HCT116 (cell line): Measurements from ENCODE around the gene PLS3. TPM values are rescaled to one million over a fixed set of nuclear protein-coding genes. Genes with fewer than 3 reads are reported as not detected.

Experiments used
- ATAC-seq: fragments of 200-7000 bp; cut with Tn5 transposase; 2 replicates; pipeline ENCODE4 v1.9.1; 2020; ENCODE audit warnings: mild to moderate bottlenecking, moderate library complexity
- BruUV-seq: library from RNA; stranded (reverse); fragments of 400-500 nt; replicated peaks from 2 replicates; lab custom pipeline; 2021; lab: Mats Ljungman, UMichigan
- CTCF ChIA-PET: fragments of 300-600 bp; sonication (Branson Sonifier 250); formaldehyde crosslinking; loops from one replicate; lab custom pipeline; 2021; ENCODE audit warnings: antibody characterized with exemption; lab: Charles Lee
- POLR2A ChIA-PET: fragments of 300-600, 350-600 bp; sonication (Branson Sonifier 250); formaldehyde crosslinking; loops from one replicate; lab custom pipeline; 2021; ENCODE audit warnings: antibody characterized with exemption; lab: Charles Lee
- RAD21 ChIA-PET, 2 experiments: fragments of 300-600 bp; sonication (Branson Sonifier 250); formaldehyde crosslinking; loops; one replicate each; lab custom pipeline; 2023; ENCODE audit warnings: low total read pairs in 2 of 2; ENCODE audit not compliant: uncharacterized antibody in 2 of 2, unreplicated experiment in 2 of 2, low non-redundant PET in 1 of 2; lab: Charles Lee
- DNase-seq: peaks from one replicate; pipeline ENCODE4 v3.0.0-alpha.2; 2010; ENCODE audit warnings: low read depth, low spot score
- H2AFZ ChIP-seq: fragments of 200-600 bp; shearing (Covaris generic), sonication (generic); 2 replicates; pipeline ENCODE4 v1.6.1; 2017; ENCODE audit warnings: low read depth, mixed run types, mixed read lengths, antibody characterized with exemption, low read length; ENCODE audit not compliant: poor library complexity, severe bottlenecking
- H3K27ac ChIP-seq: 2 replicates; pipeline ENCODE4 v1.5.1; 2012; ENCODE audit warnings: low read depth, low read length
- H3K27me3 ChIP-seq: fragments of 200-600 bp; sonication (generic); 2 replicates; pipeline ENCODE4 v1.6.1; 2016; ENCODE audit warnings: mixed run types, low read length, mixed read lengths; ENCODE audit not compliant: insufficient read depth
- H3K36me3 ChIP-seq, 2 experiments: fragments of 200-500 bp in 1 of 2; fragments of 200-600 bp in 1 of 2; sonication (Bioruptor generic) in 1 of 2; sonication (generic) in 1 of 2; 2 replicates each; pipeline versions ENCODE4 v1.5.1 to v1.6.1; 2014 to 2016; ENCODE audit warnings: low read length in 2 of 2, inconsistent platforms in 1 of 2, mixed read lengths in 1 of 2, mixed run types in 1 of 2; ENCODE audit not compliant: insufficient read depth in 2 of 2, control insufficient read depth in 1 of 2
- H3K4me1 ChIP-seq, 2 experiments: fragments of 200-600 bp in 1 of 2; sonication (generic) in 1 of 2; 2 replicates each; pipeline versions ENCODE4 v1.5.1 to v1.6.1; 2012 to 2017; ENCODE audit warnings: low read length in 2 of 2, inconsistent platforms in 1 of 2, mild to moderate bottlenecking in 1 of 2, mixed read lengths in 1 of 2, mixed run types in 1 of 2, moderate library complexity in 1 of 2; ENCODE audit not compliant: insufficient read depth in 2 of 2, control insufficient read depth in 1 of 2
- H3K4me2 ChIP-seq: fragments of 200-600 bp; sonication (generic); 2 replicates; pipeline ENCODE4 v1.6.1; 2017; ENCODE audit warnings: mixed run types, low read length, mixed read lengths
- H3K4me3 ChIP-seq, 2 experiments: fragments of 200-600 bp in 1 of 2; sonication (generic) in 1 of 2; replicated peaks in 1 of 2; 2 replicates each; pipeline ENCODE4 v1.5.1; 2011 to 2016; ENCODE audit warnings: low read length in 2 of 2, control low read depth in 1 of 2, low read depth in 1 of 2, mild to moderate bottlenecking in 1 of 2, mixed read lengths in 1 of 2, mixed run types in 1 of 2
- H3K79me2 ChIP-seq: fragments of 200-600 bp; sonication (generic); 2 replicates; pipeline ENCODE4 v1.6.1; 2017; ENCODE audit warnings: mild to moderate bottlenecking, mixed run types, low read length, moderate library complexity, mixed read lengths; ENCODE audit not compliant: insufficient read depth
- H3K9ac ChIP-seq: fragments of 200-600 bp; sonication (generic); 2 replicates; pipeline ENCODE4 v1.6.1; 2016; ENCODE audit warnings: low read length, mixed read lengths
- H3K9me2 ChIP-seq: fragments of 200-600 bp; sonication (generic), shearing (Covaris generic); 2 replicates; pipeline ENCODE4 v1.6.1; 2017; ENCODE audit warnings: mixed run types, mild to moderate bottlenecking, moderate library complexity; ENCODE audit not compliant: insufficient read depth
- H3K9me3 ChIP-seq, 2 experiments: fragments of 200-500 bp in 1 of 2; fragments of 200-600 bp in 1 of 2; sonication (Bioruptor generic) in 1 of 2; sonication (generic) in 1 of 2; 2 replicates each; pipeline ENCODE4 v1.6.1; 2014 to 2017; ENCODE audit warnings: low read length in 2 of 2, mixed read lengths in 2 of 2, inconsistent platforms in 1 of 2, low read depth in 1 of 2, mild to moderate bottlenecking in 1 of 2, mixed run types in 1 of 2, moderate library complexity in 1 of 2; ENCODE audit not compliant: control insufficient read depth in 1 of 2, insufficient read depth in 1 of 2
- H4K20me1 ChIP-seq: fragments of 200-600 bp; sonication (generic), shearing (Covaris generic); 2 replicates; pipeline ENCODE4 v1.6.1; 2017; ENCODE audit warnings: mixed run types, mild to moderate bottlenecking, moderate library complexity; ENCODE audit not compliant: insufficient read depth
- EGR1 ChIP-seq: IDR thresholded peaks from 2 replicates; pipeline ENCODE4 v1.6.1; 2012; ENCODE audit warnings: low read depth
- EZH2phosphoT487 ChIP-seq: fragments of 200-600 bp; IDR thresholded peaks from 2 replicates; pipeline ENCODE4 v1.6.1; 2018; ENCODE audit warnings: antibody characterized with exemption, borderline replicate concordance
- MAX ChIP-seq: IDR thresholded peaks from 2 replicates; pipeline ENCODE4 v1.6.1; 2012
- POLR2A ChIP-seq: IDR thresholded peaks from 2 replicates; pipeline ENCODE4 v1.7.0; 2011; ENCODE audit warnings: borderline replicate concordance; ENCODE audit not compliant: insufficient read depth, insufficient read length; ENCODE audit errors: extremely low read depth
- REST ChIP-seq: IDR thresholded peaks from 2 replicates; pipeline ENCODE4 v1.6.1; 2012; ENCODE audit warnings: low read depth
- SIN3A ChIP-seq: IDR thresholded peaks from 2 replicates; pipeline ENCODE4 v1.6.1; 2012; ENCODE audit warnings: low read depth
- SP1 ChIP-seq: IDR thresholded peaks from 2 replicates; pipeline ENCODE4 v1.6.1; 2012; ENCODE audit warnings: low read depth
- YY1 ChIP-seq: IDR thresholded peaks from 2 replicates; pipeline ENCODE4 v1.6.1; 2011; ENCODE audit warnings: low read length, low read depth, moderate library complexity, mild to moderate bottlenecking; ENCODE audit not compliant: insufficient replicate concordance; ENCODE audit errors: extremely low read depth
- ZFX ChIP-seq: fragments of 450-650 bp; IDR thresholded peaks from 2 replicates; pipeline ENCODE4 v1.6.1; 2017
- ZNF274 ChIP-seq: fragments of 200-500 bp; sonication (Bioruptor generic); IDR thresholded peaks from 2 replicates; pipeline ENCODE4 v1.6.1; 2014; ENCODE audit warnings: mild to moderate bottlenecking, low read depth, low read length, inconsistent platforms
- intact Hi-C: fragments of 100-400 bp; cut with micrococcal nuclease; formaldehyde crosslinking; loops from 2 replicates; pipeline ENCODE4 v1.10.0; 2022
- total RNA-seq: library from RNA; stranded (reverse); gene quantifications from one replicate; pipeline ENCODE4 v1.2.1, GENCODE V29; 2021; ENCODE audit not compliant: unreplicated experiment

PLS3 gene
- total RNA-seq, 1 experiment from 2014 or later, result 50.8 TPM

GRCh38 chrX:115606861-115607260, 45.9 kb downstream of the PLS3 start:
- Histone ChIP-seq H3K79me2 (no peaks in the 10 kb centered on the region), H3K27me3 (no peaks in the 10 kb centered on the region), H3K36me3 (no peaks in the 10 kb centered on the region), H3K9me3 (no peaks in the 10 kb centered on the region), H3K4me1 (no peaks in the 10 kb centered on the region), H3K9ac (no peak overlapping the region), H3K4me2 (no peak overlapping the region), H2AFZ (no peak overlapping the region), H3K4me3 (no peak overlapping the region), H3K27ac (no peak overlapping the region), H4K20me1 (no peaks in the 10 kb centered on the region), H3K9me2 (no peaks in the 10 kb centered on the region)
- RAD21 ChIA-PET, result no interaction called here
- CTCF ChIA-PET, result no interaction called here
- ATAC-seq (no peak), DNase-seq (no peak)
- intact Hi-C loops, result no loop called here
- TF ChIP-seq ZFX, result no peak
- TF ChIP-seq MAX, result no peak
- TF ChIP-seq YY1, result no peak
- no peak for TF ChIP-seq POLR2A
- TF ChIP-seq EZH2phosphoT487, result no peak
- TF ChIP-seq ZNF274, result no peak
- no peak for TF ChIP-seq REST
- no peak for TF ChIP-seq EGR1
- no peak for TF ChIP-seq SP1
- no peak for TF ChIP-seq SIN3A
- no TSS peak for BruUV-seq
- POLR2A ChIA-PET, result no interaction called here
